Prostate gland (tissue), 2 donors: ENCODE data around the gene PPM1B. TPM values are rescaled to one million over a fixed set of nuclear protein-coding genes. Genes with fewer than 3 reads are reported as not detected.

Experiments used
- DNase-seq: peaks from one replicate; pipeline ENCODE4 v3.0.0-alpha.2; 2019; ENCODE audit warnings: low spot score
- H3K27ac ChIP-seq, 2 donors: fragments of 200-600 bp; sonication (generic); 2 replicates each; pipeline ENCODE4 v1.5.1; 2017 to 2019
- H3K27me3 ChIP-seq: fragments of 200-600 bp; sonication (generic); replicated peaks from 2 replicates; pipeline ENCODE4 v1.5.1; 2019; ENCODE audit not compliant: insufficient read depth
- H3K36me3 ChIP-seq, 2 donors: fragments of 200-600 bp; sonication (generic); 1 replicate in 1 of 2; 2 replicates in 1 of 2; pipeline versions ENCODE4 v1.5.1 to v1.8.1; 2017 to 2019
- H3K4me1 ChIP-seq: fragments of 200-600 bp; sonication (generic); replicated peaks from 2 replicates; pipeline ENCODE4 v1.5.1; 2019
- H3K4me3 ChIP-seq, 2 donors: fragments of 200-600 bp; sonication (generic); 2 replicates each; pipeline ENCODE4 v1.5.1; 2017 to 2019
- H3K9me3 ChIP-seq: fragments of 200-600 bp; sonication (generic); 2 replicates; pipeline ENCODE4 v1.5.1; 2017
- CTCF ChIP-seq, 4 experiments: fragments of 200-600 bp in 2 of 4; fragments of 450-650 bp in 2 of 4; sonication (generic) in 2 of 4; IDR thresholded peaks; 1 replicate in 3 of 4; 2 replicates in 1 of 4; pipeline ENCODE4 v1.5.1; 2016 to 2019; ENCODE audit warnings: antibody characterized with exemption in 4 of 4, mild to moderate bottlenecking in 2 of 4, moderate library complexity in 2 of 4
- POLR2A ChIP-seq: fragments of 450-650 bp; IDR thresholded peaks from one replicate; pipeline ENCODE4 v1.6.1; 2016; ENCODE audit warnings: antibody characterized with exemption, mild to moderate bottlenecking
- POLR2AphosphoS5 ChIP-seq: sonication (generic); formaldehyde crosslinking; IDR thresholded peaks from one replicate; pipeline ENCODE4 v1.6.1; 2017; ENCODE audit warnings: antibody characterized with exemption
- WGBS: methylation state at CpG from one replicate; pipeline ENCODE4 v1.1.5; 2018; 5-methylcytosine and 5-hydroxymethylcytosine counted together
- intact Hi-C: fragments of 100-400 bp; cut with DNase I; formaldehyde crosslinking; loops from one replicate; pipeline ENCODE4 v1.14.2; 2022
- total RNA-seq, 2 donors: library from RNA; depleted of rRNA; stranded (reverse); fragments of >200 nt; gene quantifications; one replicate each; pipeline ENCODE4 v1.1.0, GENCODE V29; 2016

The PPM1B gene
- total RNA-seq, 2 donors from 2014 or later, result 59.9 to 65.4 TPM

- intact Hi-C loops, result no loop called here
- TF ChIP-seq POLR2A, result no peak
- TF ChIP-seq CTCF (IDR thresholded peaks at IDR 0.05), result no peak
- TF ChIP-seq POLR2AphosphoS5, result no peak
These were observed 29.1 kb downstream of the PPM1B start for GRCh38 chr2:44197816-44198215.

GRCh38 chr2:44200011-44200410 lies 31.3 kb downstream of the PPM1B start:
- intact Hi-C loops, result no loop called here
- WGBS, result 100% methylated on average over 1 of the region's 1 CpG
- TF ChIP-seq POLR2AphosphoS5 (no peak), POLR2A (no peak), CTCF (IDR thresholded peaks at IDR 0.05) (no peak)
- Histone ChIP-seq H3K36me3 (no peaks in the 10 kb centered on the region), H3K4me1 (peaks cover 2% of the 10 kb centered on the region), H3K27ac (no peak overlapping the region), H3K27me3 (no peaks in the 10 kb centered on the region), H3K9me3 (no peaks in the 10 kb centered on the region), H3K4me3 (no peak overlapping the region)
- DNase-seq, result no peak

More at GRCh38 chr2:44197816-44198215, 29.1 kb downstream of the PPM1B start:
- H3K36me3 ChIP-seq, result no peaks in the 10 kb centered on the region
- no peaks in the 10 kb centered on the region for H3K27me3 ChIP-seq
- DNase-seq, result no peak
- H3K4me1 ChIP-seq, result peaks cover 2% of the 10 kb centered on the region
- H3K4me3 ChIP-seq, result peak overlapping the region in 1 of 2 donors; percentile 7
- WGBS, result 86% methylated on average over 6 of the region's 6 CpGs
- peak overlapping the region in 1 of 2 donors; percentile 26 for H3K27ac ChIP-seq
- H3K9me3 ChIP-seq, result no peaks in the 10 kb centered on the region

GRCh38 chr2:44200759-44201158 lies 32.1 kb downstream of the PPM1B start:
- no peaks in the 10 kb centered on the region for H3K36me3 ChIP-seq
- intact Hi-C loops, result no loop called here
- no peak overlapping the region for H3K4me3 ChIP-seq
- H3K27me3 ChIP-seq, result no peaks in the 10 kb centered on the region
- H3K9me3 ChIP-seq, result no peaks in the 10 kb centered on the region
- no peak for DNase-seq
- TF ChIP-seq CTCF (IDR thresholded peaks at IDR 0.05) (no peak), POLR2A (no peak)
- no peak overlapping the region for H3K27ac ChIP-seq
- peaks cover 2% of the 10 kb centered on the region for H3K4me1 ChIP-seq
- 77% methylated on average over 5 of the region's 5 CpGs for WGBS

GRCh38 chr2:44201648-44202165 lies 33.0 kb downstream of the PPM1B start:
- Histone ChIP-seq H3K4me3 (no peak overlapping the region), H3K36me3 (no peaks in the 10 kb centered on the region), H3K9me3 (no peaks in the 10 kb centered on the region), H3K27ac (no peak overlapping the region), H3K4me1 (peaks cover 2% of the 10 kb centered on the region), H3K27me3 (no peaks in the 10 kb centered on the region)
- WGBS, result 62% methylated on average over 6 of the region's 6 CpGs
- TF ChIP-seq CTCF (IDR thresholded peaks at IDR 0.05), result no peak
- no peak for TF ChIP-seq POLR2A
- DNase-seq, result no peak
- intact Hi-C loops, result no loop called here

- Histone ChIP-seq H3K36me3 (no peaks in the 10 kb centered on the region), H3K27me3 (no peaks in the 10 kb centered on the region), H3K27ac (no peak overlapping the region), H3K4me1 (peaks cover 2% of the 10 kb centered on the region), H3K9me3 (no peaks in the 10 kb centered on the region), H3K4me3 (no peak overlapping the region)
- intact Hi-C loops, result no loop called here
- DNase-seq, result no peak
- WGBS, result 99% methylated on average over 3 of the region's 3 CpGs
- TF ChIP-seq POLR2A, result no peak
- TF ChIP-seq POLR2AphosphoS5, result no peak
- no peak for TF ChIP-seq CTCF (IDR thresholded peaks at IDR 0.05)
These were observed 34.9 kb downstream of the PPM1B start for GRCh38 chr2:44203542-44203941.
